Activated T-cell treated with anti-CD3 and anti-CD28 coated beads, Interleukin-2, amount 50 U/mL, for 4 hours (primary cell): ENCODE data around the gene PRKCZ. TPM values are rescaled to one million over a fixed set of nuclear protein-coding genes. Genes with fewer than 3 reads are reported as not detected.
"Not testable (repeated sequence)": the region's sequence is repeated elsewhere in the genome, so short reads cannot be mapped to it uniquely, and the experiment has no call there.

ENCODE experiments used
- ATAC-seq, 2 donors: fragments of 200-7000 bp; cut with Tn5 transposase; one replicate each; pipeline ENCODE4 v1.10.0; 2021
- DNase-seq: peaks from one replicate; pipeline ENCODE4 v3.0.0-alpha.2; 2020
- H3K27me3 Mint-ChIP-seq: one replicate; pipeline ENCODE4 v1.8.0; 2021; ENCODE audit warnings: low read depth, mixed read lengths
- H3K36me3 Mint-ChIP-seq: one replicate; pipeline ENCODE4 v1.8.0; 2022; ENCODE audit warnings: mixed read lengths; ENCODE audit not compliant: insufficient read depth
- H3K4me1 Mint-ChIP-seq: one replicate; pipeline ENCODE4 v1.8.0; 2021; ENCODE audit warnings: low read depth, mixed read lengths
- H3K4me3 Mint-ChIP-seq: one replicate; pipeline ENCODE4 v1.8.0; 2021; ENCODE audit warnings: mild to moderate bottlenecking, moderate library complexity, mixed read lengths
- H3K9me3 Mint-ChIP-seq: one replicate; pipeline ENCODE4 v1.8.0; 2021; ENCODE audit warnings: mixed read lengths
- total RNA-seq, 3 donors: library from RNA; stranded (reverse); gene quantifications; one replicate each; pipeline ENCODE4 v1.2.1, GENCODE V29; 2021

PRKCZ gene
- total RNA-seq, 3 donors from 2014 or later = 15.0 to 15.6 (median 15.0) TPM

DNA sequence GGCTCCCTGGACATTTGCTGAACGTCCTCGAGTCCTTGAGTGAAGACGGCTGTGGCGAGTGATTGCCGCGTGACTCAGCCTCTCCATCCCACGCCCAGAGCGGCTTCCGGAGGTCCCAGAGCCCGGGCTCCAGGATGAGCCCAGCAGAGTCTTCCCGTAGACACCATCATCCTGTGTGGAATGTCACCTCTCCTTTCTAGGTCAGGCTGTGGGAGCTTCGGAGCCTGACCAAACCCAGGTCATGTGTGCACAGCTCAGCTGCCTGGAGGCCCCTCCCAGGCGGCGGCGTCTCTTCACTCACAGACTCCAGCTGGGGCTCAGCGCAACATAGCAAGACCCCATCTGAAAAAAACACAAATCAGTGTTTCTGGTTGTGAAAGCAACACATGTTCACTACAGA lies 38.2 kb downstream of the PRKCZ start:
- Mint-ChIP-seq H3K4me3 (no peak overlapping the region), H3K36me3 (no peaks in the 10 kb centered on the region), H3K4me1 (peaks cover 3% of the 10 kb centered on the region), H3K27me3 (no peaks in the 10 kb centered on the region), H3K9me3 (no peaks in the 10 kb centered on the region)
- DNase-seq = no peak
- no peak for ATAC-seq

- Mint-ChIP-seq H3K27me3 (no peaks in the 10 kb centered on the region), H3K36me3 (no peaks in the 10 kb centered on the region), H3K4me1 (peaks cover 3% of the 10 kb centered on the region), H3K9me3 (no peaks in the 10 kb centered on the region), H3K4me3 (no peak overlapping the region)
- DNase-seq = no peak
- ATAC-seq = no peak
Measured at GRCh38 chr1:2089051-2089450, 38.8 kb downstream of the PRKCZ start.

GRCh38 chr1:2090216-2090890 lies 40.1 kb downstream of the PRKCZ start:
- DNase-seq = no peak
- no peaks in the 10 kb centered on the region for H3K36me3 Mint-ChIP-seq
- H3K27me3 Mint-ChIP-seq = no peaks in the 10 kb centered on the region
- ATAC-seq = no peak
- H3K4me3 Mint-ChIP-seq = no peak overlapping the region
- H3K4me1 Mint-ChIP-seq = peaks cover 3% of the 10 kb centered on the region
- no peaks in the 10 kb centered on the region for H3K9me3 Mint-ChIP-seq

- ATAC-seq (no peak), DNase-seq (peak; percentile 41)
- Mint-ChIP-seq H3K27me3 (no peaks in the 10 kb centered on the region), H3K4me3 (no peak overlapping the region), H3K9me3 (no peaks in the 10 kb centered on the region), H3K4me1 (peaks cover 3% of the 10 kb centered on the region), H3K36me3 (no peaks in the 10 kb centered on the region)
Measured at GRCh38 chr1:2091611-2092604, 41.7 kb downstream of the PRKCZ start.

DNA sequence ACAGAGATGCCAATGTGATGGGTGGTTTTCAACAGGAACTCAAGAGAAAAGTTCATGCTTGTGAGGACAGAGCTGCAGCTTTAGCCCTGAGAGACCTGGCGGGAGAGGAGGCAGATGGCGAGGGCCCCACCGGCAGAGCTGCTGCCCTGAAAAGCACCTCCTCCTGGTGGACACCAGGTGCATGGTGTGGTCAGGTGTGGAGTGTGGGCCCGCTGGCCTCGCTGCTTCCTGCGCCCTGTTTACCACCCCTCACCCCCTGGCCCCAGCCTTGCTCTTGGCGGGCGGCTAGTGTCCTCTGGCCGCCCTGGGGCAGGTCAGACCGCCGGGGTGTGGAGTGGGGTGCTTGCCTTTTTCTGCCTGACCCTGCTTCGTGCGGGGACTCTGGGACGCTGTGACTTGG lies 42.8 kb downstream of the PRKCZ start:
- Mint-ChIP-seq H3K4me1 (peaks cover 3% of the 10 kb centered on the region), H3K9me3 (peaks cover 5% of the 10 kb centered on the region), H3K27me3 (no peaks in the 10 kb centered on the region), H3K36me3 (peaks cover 4% of the 10 kb centered on the region), H3K4me3 (no peak overlapping the region)
- DNase-seq (no peak), ATAC-seq (no peak)

- no peaks in the 10 kb centered on the region for H3K27me3 Mint-ChIP-seq
- no peak for ATAC-seq
- H3K9me3 Mint-ChIP-seq = peaks cover 8% of the 10 kb centered on the region
Measured at GRCh38 chr1:2093636-2094035, 43.4 kb downstream of the PRKCZ start.

GRCh38 chr1:2094269-2095158 lies 44.3 kb downstream of the PRKCZ start:
- H3K4me3 Mint-ChIP-seq, H3K4me1 Mint-ChIP-seq, H3K9me3 Mint-ChIP-seq, H3K36me3 Mint-ChIP-seq, ATAC-seq, H3K27me3 Mint-ChIP-seq, DNase-seq: not testable (repeated sequence)

More at GRCh38 chr1:2093636-2094035, 43.4 kb downstream of the PRKCZ start:
- no peak overlapping the region for H3K4me3 Mint-ChIP-seq
- peaks cover 3% of the 10 kb centered on the region for H3K4me1 Mint-ChIP-seq
- H3K36me3 Mint-ChIP-seq = peaks cover 5% of the 10 kb centered on the region
- DNase-seq = no peak

DNA sequence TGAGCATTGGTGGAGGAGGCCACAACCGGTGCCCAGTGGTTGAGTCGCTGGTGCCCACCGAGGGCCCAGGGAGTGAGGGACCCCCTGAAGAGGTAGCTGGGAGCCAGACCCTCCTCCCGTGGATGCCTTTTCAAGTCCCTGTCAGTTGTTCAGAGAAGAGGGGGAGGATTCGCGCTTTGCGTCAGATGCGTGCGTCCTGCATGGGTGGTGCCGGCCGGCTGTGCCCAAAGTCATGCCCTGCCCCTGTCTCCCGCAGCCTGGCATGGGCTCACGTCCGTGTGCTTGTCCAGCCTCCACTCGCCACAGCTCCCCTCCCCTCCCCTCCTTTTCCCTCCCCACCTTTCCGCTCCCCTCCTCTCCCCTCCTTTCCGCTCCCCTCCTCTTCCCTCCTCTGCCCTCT lies 45.2 kb downstream of the PRKCZ start:
- Mint-ChIP-seq H3K36me3 (peaks cover 6% of the 10 kb centered on the region), H3K4me1 (peaks cover 3% of the 10 kb centered on the region), H3K27me3 (no peaks in the 10 kb centered on the region), H3K9me3 (peaks cover 8% of the 10 kb centered on the region), H3K4me3 (no peak overlapping the region)
- ATAC-seq = no peak
- no peak for DNase-seq

- no peak overlapping the region for H3K4me3 Mint-ChIP-seq
- H3K27me3 Mint-ChIP-seq = no peaks in the 10 kb centered on the region
- H3K36me3 Mint-ChIP-seq = peaks cover 6% of the 10 kb centered on the region
- ATAC-seq (no peak), DNase-seq (no peak)
- H3K9me3 Mint-ChIP-seq = peaks cover 8% of the 10 kb centered on the region
- peaks cover 3% of the 10 kb centered on the region for H3K4me1 Mint-ChIP-seq
Measured at GRCh38 chr1:2095981-2096736, 45.9 kb downstream of the PRKCZ start.

- no peaks in the 10 kb centered on the region for H3K27me3 Mint-ChIP-seq
- H3K36me3 Mint-ChIP-seq = peaks cover 11% of the 10 kb centered on the region
- H3K9me3 Mint-ChIP-seq = peaks cover 8% of the 10 kb centered on the region
- DNase-seq (no peak), ATAC-seq (no peak)
- H3K4me1 Mint-ChIP-seq = no peaks in the 10 kb centered on the region
- no peak overlapping the region for H3K4me3 Mint-ChIP-seq
Measured at GRCh38 chr1:2097386-2098300, 47.4 kb downstream of the PRKCZ start.

DNA sequence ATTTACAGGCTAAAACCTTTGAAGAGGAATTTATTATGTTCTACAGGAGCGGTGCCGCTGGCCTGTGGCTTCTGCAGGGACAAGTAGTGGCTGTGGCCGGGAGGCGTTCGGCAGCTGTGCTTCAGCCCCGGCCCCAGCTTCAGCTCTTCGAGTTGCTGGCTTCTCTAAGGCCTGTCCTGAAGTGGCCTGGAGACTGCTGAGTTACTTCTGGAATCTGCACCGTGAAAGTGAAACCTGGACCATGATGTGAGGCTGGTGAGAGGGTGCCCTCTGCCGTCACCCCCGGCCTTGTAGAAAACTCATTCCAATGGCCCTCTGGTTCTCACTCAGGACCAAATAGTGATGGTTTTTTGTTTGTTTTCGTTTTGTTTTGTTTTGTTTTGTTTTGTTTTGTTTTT lies 48.1 kb downstream of the PRKCZ start:
- Mint-ChIP-seq H3K4me1 (no peaks in the 10 kb centered on the region), H3K9me3 (peaks cover 8% of the 10 kb centered on the region), H3K36me3 (peaks cover 11% of the 10 kb centered on the region), H3K27me3 (no peaks in the 10 kb centered on the region), H3K4me3 (no peak overlapping the region)
- DNase-seq (no peak), ATAC-seq (no peak)

GRCh38 chr1:2098839-2099785 lies 48.9 kb downstream of the PRKCZ start:
- ATAC-seq (no peak), DNase-seq (no peak)
- Mint-ChIP-seq H3K4me3 (no peak overlapping the region), H3K9me3 (peaks cover 8% of the 10 kb centered on the region), H3K4me1 (no peaks in the 10 kb centered on the region), H3K36me3 (peaks cover 13% of the 10 kb centered on the region), H3K27me3 (no peaks in the 10 kb centered on the region)
